Measurements from ENCODE around the gene ACVRL1. TPM values are rescaled to one million over a fixed set of nuclear protein-coding genes. Genes with fewer than 3 reads are reported as not detected.

ACVRL1 gene
- polyA plus RNA-seq, 1 donor (not counting 4 experiments of a cell fraction or from before 2014, with no cell fraction given): not detected

GRCh38 chr12:51867796-51868428 lies 39.4 kb upstream of the ACVRL1 start:
- no peak overlapping the region for H3K27ac ChIP-seq (ENCODE audit: control insufficient read depth, insufficient read depth, low read length)
- TF ChIP-seq EZH2 (IDR thresholded peaks at IDR 0.05; ENCODE audit: low read length) (no peak), CTCF (optimal IDR thresholded peaks at IDR 0.05 in 1 of 3, IDR thresholded peaks at IDR 0.05 in 1 of 3, conservative IDR thresholded peaks at IDR 0.05 in 1 of 3; ENCODE audit: extremely low read depth in 1 of 3, insufficient read depth in 2 of 3, low read length in 3 of 3) (no peak)
- no peaks in the 10 kb centered on the region for H3K9me1 ChIP-seq (ENCODE audit: control insufficient read depth, extremely low read depth, insufficient read depth, low read length)
- H2AFZ ChIP-seq (ENCODE audit: control insufficient read depth, low read length): no peak overlapping the region
- no peaks in the 10 kb centered on the region for H3K36me3 ChIP-seq (ENCODE audit: control insufficient read depth in 2 of 2, extremely low read depth in 1 of 2, insufficient read depth in 2 of 2, low read length in 2 of 2)
- H3K4me1 ChIP-seq (ENCODE audit: control insufficient read depth, extremely low read depth, insufficient read depth, low read length): no peaks in the 10 kb centered on the region
- H3K9ac ChIP-seq (ENCODE audit: control insufficient read depth, extremely low read depth, insufficient read depth, low read length): no peak overlapping the region
- peaks cover 72% of the 10 kb centered on the region for H3K27me3 ChIP-seq (ENCODE audit: control insufficient read depth, extremely low read depth, insufficient read depth, low read length)
- no peaks in the 10 kb centered on the region for H3K79me2 ChIP-seq (ENCODE audit: control insufficient read depth, insufficient read depth, low read length)
- DNase-seq (ENCODE audit: low read depth, low spot score) (no peak), FAIRE-seq (no peak)
- no peak overlapping the region for H3K4me2 ChIP-seq (ENCODE audit: control insufficient read depth, extremely low read depth, insufficient read depth, low read depth, low read length)
- no peak overlapping the region for H3K4me3 ChIP-seq (ENCODE audit: control insufficient read depth in 2 of 3, extremely low read depth in 1 of 3, insufficient read depth in 2 of 3, low read depth in 1 of 3, low read length in 3 of 3)
- dilution Hi-C loops (cut with MboI; ENCODE audit: extremely low pct_ligation_motif_present, low sequenced_read_pairs): no loop called here
- no peaks in the 10 kb centered on the region for H4K20me1 ChIP-seq (ENCODE audit: control insufficient read depth, extremely low read depth, insufficient read depth, low read length)
- no peaks in the 10 kb centered on the region for H3K9me3 ChIP-seq (ENCODE audit: control insufficient read depth, low read depth, low read length)

- H3K4me3 ChIP-seq (ENCODE audit: control insufficient read depth in 2 of 3, extremely low read depth in 1 of 3, insufficient read depth in 2 of 3, low read depth in 1 of 3, low read length in 3 of 3): no peak overlapping the region
- dilution Hi-C loops (cut with MboI; ENCODE audit: extremely low pct_ligation_motif_present, low sequenced_read_pairs): no loop called here
- H3K9me1 ChIP-seq (ENCODE audit: control insufficient read depth, extremely low read depth, insufficient read depth, low read length): no peaks in the 10 kb centered on the region
- H3K4me1 ChIP-seq (ENCODE audit: control insufficient read depth, extremely low read depth, insufficient read depth, low read length): no peaks in the 10 kb centered on the region
- H2AFZ ChIP-seq (ENCODE audit: control insufficient read depth, low read length): peak overlapping the region; percentile 42
- FAIRE-seq (no peak), DNase-seq (ENCODE audit: low read depth, low spot score) (no peak)
- TF ChIP-seq CTCF (optimal IDR thresholded peaks at IDR 0.05 in 1 of 3, IDR thresholded peaks at IDR 0.05 in 1 of 3, conservative IDR thresholded peaks at IDR 0.05 in 1 of 3; ENCODE audit: extremely low read depth in 1 of 3, insufficient read depth in 2 of 3, low read length in 3 of 3) (no peak), EZH2 (IDR thresholded peaks at IDR 0.05; ENCODE audit: low read length) (peak; percentile 82)
- peak overlapping the region; percentile 40 for H3K4me2 ChIP-seq (ENCODE audit: control insufficient read depth, extremely low read depth, insufficient read depth, low read depth, low read length)
- H3K79me2 ChIP-seq (ENCODE audit: control insufficient read depth, insufficient read depth, low read length): no peaks in the 10 kb centered on the region
- no peaks in the 10 kb centered on the region for H3K36me3 ChIP-seq (ENCODE audit: control insufficient read depth in 2 of 2, extremely low read depth in 1 of 2, insufficient read depth in 2 of 2, low read length in 2 of 2)
- no peaks in the 10 kb centered on the region for H3K9me3 ChIP-seq (ENCODE audit: control insufficient read depth, low read depth, low read length)
- H3K27me3 ChIP-seq (ENCODE audit: control insufficient read depth, extremely low read depth, insufficient read depth, low read length): peaks cover 62% of the 10 kb centered on the region
- H3K9ac ChIP-seq (ENCODE audit: control insufficient read depth, extremely low read depth, insufficient read depth, low read length): no peak overlapping the region
- H4K20me1 ChIP-seq (ENCODE audit: control insufficient read depth, extremely low read depth, insufficient read depth, low read length): no peaks in the 10 kb centered on the region
- no peak overlapping the region for H3K27ac ChIP-seq (ENCODE audit: control insufficient read depth, insufficient read depth, low read length)
Observed at GRCh38 chr12:51868821-51869495, 38.3 kb upstream of the ACVRL1 start.

Measured in keratinocyte (primary cell).